Spleen (tissue), 7 donors: ENCODE results near the gene FOXI3.

ENCODE experiments used
- CTCF ChIP-seq, 11 experiments: fragments of 200-600 bp in 7 of 11; fragments of 450-650 bp in 4 of 11; sonication (generic) in 4 of 11; IDR thresholded peaks in 8 of 11; conservative IDR thresholded peaks in 3 of 11; 1 replicate in 7 of 11; 2 replicates in 4 of 11; pipeline versions ENCODE4 v1.4.0 to v1.8.0; 2016 to 2021; ENCODE audit warnings: antibody characterized with exemption in 11 of 11, inconsistent platforms in 4 of 11, mild to moderate bottlenecking in 1 of 11
- POLR2A ChIP-seq, 3 donors: fragments of 450-650 bp; IDR thresholded peaks; one replicate each; pipeline ENCODE4 v1.5.1; 2017; ENCODE audit warnings: antibody characterized with exemption in 3 of 3, mild to moderate bottlenecking in 1 of 3
- donor health status: DM: no; HTN: no; CAD: no; lungs with moderate emphysema.
- donor health status: DM: no; HTN: no; CAD: no.
- donor health status: DM: no; HTN: no; CAD: no.

DNA sequence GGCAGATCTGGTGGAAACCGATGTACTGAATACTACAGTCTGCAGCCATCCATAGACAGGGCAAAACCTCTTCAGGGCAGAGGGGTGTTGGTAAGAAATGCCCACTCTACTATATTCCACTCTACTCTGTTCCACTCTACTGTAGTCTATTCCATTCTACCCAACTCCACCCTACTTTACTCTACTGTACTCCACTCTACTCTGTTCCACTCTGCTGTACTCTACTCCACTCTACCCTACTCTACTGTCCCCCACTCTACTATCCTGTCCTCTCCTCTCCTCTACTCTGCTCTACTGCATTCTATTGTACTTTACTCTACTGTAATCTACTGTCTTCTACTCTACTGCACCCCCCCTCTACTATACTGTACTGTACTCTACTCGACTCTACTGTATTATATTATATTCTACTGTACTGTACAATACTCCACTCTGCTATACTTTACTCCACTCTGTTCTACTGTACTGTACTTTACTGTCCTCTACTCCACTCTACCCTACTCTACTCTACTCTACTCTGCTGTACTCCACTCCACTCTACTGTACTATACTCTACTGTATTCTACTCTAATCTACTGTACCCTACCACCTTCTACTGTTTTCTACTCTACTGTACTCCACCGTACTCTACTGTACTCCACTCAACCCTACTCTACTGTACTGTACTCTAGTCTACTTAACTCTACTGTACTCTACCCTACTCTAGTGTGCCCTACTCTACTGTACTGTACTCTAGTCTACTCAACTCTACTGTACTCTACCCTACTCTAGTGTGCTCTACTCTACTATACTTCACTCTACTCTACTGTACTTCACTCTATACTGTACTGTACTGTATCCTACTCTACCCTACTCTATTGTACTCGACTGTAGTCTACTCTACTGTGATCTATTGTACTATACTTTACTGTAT is 17.0 kb upstream of the FOXI3 start:
- no peak for TF ChIP-seq CTCF (IDR thresholded peaks at IDR 0.05 in 8 of 11, conservative IDR thresholded peaks at IDR 0.05 in 3 of 11)
- no peak for TF ChIP-seq POLR2A (IDR thresholded peaks at IDR 0.05)
